Measurements from ENCODE around the gene MVP. TPM values are rescaled to one million over a fixed set of nuclear protein-coding genes. Genes with fewer than 3 reads are reported as not detected.
A peak's percentile ranks its signal among the peaks of the same experiment; 100 is the strongest.

MVP gene
- total RNA-seq, 2 experiments from 2014 or later, result 32.5 to 33.2 TPM

DNA sequence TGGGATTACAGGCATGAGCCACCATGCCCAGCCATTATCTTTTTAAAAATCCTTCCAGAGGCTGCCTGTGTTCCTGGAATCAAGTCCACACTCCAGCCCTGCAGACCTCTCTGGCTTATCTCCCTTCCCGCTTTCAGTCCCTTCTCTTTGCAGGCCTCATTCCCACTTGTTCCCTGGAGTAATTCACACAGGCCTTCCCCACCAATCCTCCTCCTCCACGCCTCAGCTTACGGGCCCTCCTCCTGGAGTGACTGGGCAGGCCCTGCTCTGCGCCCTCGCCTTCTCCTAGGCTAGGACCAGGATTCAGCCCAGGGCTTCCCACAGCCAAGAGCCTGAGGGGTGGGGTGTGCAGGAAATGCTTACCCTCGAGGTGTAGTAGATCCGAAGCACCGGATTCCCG lies 40.0 kb downstream of the MVP start:
- Mint-ChIP-seq H3K27ac (no peak overlapping the region), H3K27me3 (no peaks in the 10 kb centered on the region), H3K9me3 (no peaks in the 10 kb centered on the region), H3K36me3 (ENCODE audit: low read depth) (peaks cover 23% of the 10 kb centered on the region), H3K4me1 (ENCODE audit: low read depth) (peaks cover 18% of the 10 kb centered on the region), H3K4me3 (no peak overlapping the region)
- DNase-seq (no peak), ATAC-seq (no peak)
- ChIA-PET CTCF (interaction anchor here (1.6 to 2.0 kb wide), 2 partner anchors 11 to 41 kb away, joined by 3 to 4 read pairs; no protein-coding TSS in a partner anchor), POLR2A (no interaction called here)
- TF ChIP-seq, protein P1, sequence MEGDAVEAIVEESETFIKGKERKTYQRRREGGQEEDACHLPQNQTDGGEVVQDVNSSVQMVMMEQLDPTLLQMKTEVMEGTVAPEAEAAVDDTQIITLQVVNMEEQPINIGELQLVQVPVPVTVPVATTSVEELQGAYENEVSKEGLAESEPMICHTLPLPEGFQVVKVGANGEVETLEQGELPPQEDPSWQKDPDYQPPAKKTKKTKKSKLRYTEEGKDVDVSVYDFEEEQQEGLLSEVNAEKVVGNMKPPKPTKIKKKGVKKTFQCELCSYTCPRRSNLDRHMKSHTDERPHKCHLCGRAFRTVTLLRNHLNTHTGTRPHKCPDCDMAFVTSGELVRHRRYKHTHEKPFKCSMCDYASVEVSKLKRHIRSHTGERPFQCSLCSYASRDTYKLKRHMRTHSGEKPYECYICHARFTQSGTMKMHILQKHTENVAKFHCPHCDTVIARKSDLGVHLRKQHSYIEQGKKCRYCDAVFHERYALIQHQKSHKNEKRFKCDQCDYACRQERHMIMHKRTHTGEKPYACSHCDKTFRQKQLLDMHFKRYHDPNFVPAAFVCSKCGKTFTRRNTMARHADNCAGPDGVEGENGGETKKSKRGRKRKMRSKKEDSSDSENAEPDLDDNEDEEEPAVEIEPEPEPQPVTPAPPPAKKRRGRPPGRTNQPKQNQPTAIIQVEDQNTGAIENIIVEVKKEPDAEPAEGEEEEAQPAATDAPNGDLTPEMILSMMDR (IDR thresholded peaks at IDR 0.05), result no peak
- intact Hi-C loops (cut with micrococcal nuclease), result no loop called here

DNA sequence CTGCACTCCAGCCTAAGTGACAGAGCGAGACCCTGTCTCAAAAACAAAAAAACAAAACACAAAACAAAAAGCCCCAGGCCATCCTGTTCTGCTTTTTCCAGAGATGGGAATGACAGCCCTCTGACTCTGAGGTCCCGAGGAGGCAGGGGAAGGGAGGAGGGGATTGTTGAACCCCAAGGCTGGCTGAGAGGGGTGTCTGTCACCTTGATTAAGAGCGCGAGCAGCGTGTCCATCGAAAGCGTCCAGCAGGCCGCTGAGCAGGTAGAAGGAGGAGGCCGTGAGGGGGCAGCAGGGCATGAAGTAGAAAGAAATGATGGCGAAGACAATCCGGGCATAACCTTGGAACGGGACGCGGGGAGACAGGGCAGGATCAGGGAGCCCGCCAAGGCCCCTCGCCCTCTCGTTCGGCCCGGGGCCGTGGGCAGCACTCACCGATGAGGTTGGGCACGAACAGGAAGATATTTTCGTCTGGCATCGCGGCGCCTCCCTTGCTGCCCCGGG lies 42.2 kb downstream of the MVP start:
- ATAC-seq, result no peak
- no peaks in the 10 kb centered on the region for H3K9me3 Mint-ChIP-seq
- peak overlapping the region; percentile 88 for H3K4me3 Mint-ChIP-seq
- DNase-seq, result no peak
- TF ChIP-seq, protein P1 (IDR thresholded peaks at IDR 0.05), result no peak
- no peaks in the 10 kb centered on the region for H3K27me3 Mint-ChIP-seq
- H3K27ac Mint-ChIP-seq, result peak overlapping the region; percentile 97
- intact Hi-C loops (cut with micrococcal nuclease), result no loop called here
- POLR2A ChIA-PET, result interaction anchor here (1.1 kb wide), 1 partner anchor 99 kb away, joined by 3 read pairs; the partner anchor contains the start of gene TMEM219
- CTCF ChIA-PET, result interaction anchor here (1.4 to 2.4 kb wide), 3 partner anchors 13 to 61 kb away, joined by 3 to 13 read pairs (median 4); no protein-coding TSS in a partner anchor
- H3K36me3 Mint-ChIP-seq (ENCODE audit: low read depth), result peaks cover 23% of the 10 kb centered on the region
- peaks cover 18% of the 10 kb centered on the region for H3K4me1 Mint-ChIP-seq (ENCODE audit: low read depth)

DNA sequence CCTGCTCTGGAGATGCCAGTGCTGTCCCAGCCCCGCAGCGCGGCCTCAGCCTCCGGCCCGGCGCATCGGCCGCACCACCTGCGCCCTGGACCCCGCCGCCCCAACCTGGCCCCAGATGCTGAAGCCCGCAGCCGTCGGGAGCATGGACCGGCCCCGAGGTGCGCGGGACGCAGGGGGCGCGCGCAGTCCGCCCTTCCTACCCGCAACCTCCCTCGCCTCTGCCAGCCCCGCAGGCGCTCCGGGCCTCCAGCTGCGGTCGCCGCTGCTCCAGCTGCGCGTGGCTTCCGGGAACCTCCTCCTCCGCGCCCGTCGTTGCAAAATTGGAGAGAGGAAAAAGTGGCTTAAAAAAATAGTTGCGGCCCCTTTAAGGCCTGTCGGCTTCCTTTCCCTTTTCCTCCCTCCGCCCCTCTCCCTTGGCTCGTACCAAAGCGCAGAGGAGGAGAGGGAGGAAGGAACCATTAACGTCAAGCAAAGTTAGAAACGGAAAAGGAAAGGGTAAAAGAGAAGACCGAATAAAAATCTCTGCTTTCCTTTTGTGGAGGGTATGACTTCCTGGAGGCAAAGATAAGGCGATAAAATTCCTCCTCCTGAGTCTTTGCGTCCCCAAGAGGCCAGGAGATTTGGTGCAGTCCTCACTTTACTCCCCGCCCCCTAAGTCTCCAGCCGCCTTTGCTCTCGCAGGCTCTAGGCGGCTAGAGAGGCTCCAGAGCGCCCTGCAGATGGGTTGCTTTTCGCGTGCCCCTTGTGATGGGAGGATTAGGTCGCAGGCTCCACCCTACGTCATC lies 42.8 kb downstream of the MVP start, which contains the start of gene CDIPT:
Gene CDIPT (minus strand): TSS at position 343 of the 785 bp plus-strand sequence. CDS start 369 bp downstream, outside the sequence.
- ChIA-PET POLR2A (interaction anchor here (0.6 to 1.7 kb wide), 4 partner anchors 15 to 473 kb away, joined by 3 to 8 read pairs (median 3); partner anchors contain the start of gene TMEM219), CTCF (interaction anchor here (0.7 to 2.4 kb wide), 8 partner anchors 15 to 169 kb away, joined by 3 to 13 read pairs (median 6); partner anchors contain the start of genes PAGR1, TAOK2 and TLCD3B)
- TF ChIP-seq, protein P1 (IDR thresholded peaks at IDR 0.05), result peak; percentile 66
- peaks cover 18% of the 10 kb centered on the region for H3K4me1 Mint-ChIP-seq (ENCODE audit: low read depth)
- H3K27me3 Mint-ChIP-seq, result no peaks in the 10 kb centered on the region
- DNase-seq, result peak; percentile 96
- H3K27ac Mint-ChIP-seq, result peak within 1 kb of the TSS; percentile 97
- intact Hi-C loops (cut with micrococcal nuclease), result no loop called here
- H3K36me3 Mint-ChIP-seq (ENCODE audit: low read depth), result peaks cover 23% of the 10 kb centered on the region
- H3K9me3 Mint-ChIP-seq, result no peaks in the 10 kb centered on the region
- peak within 1 kb of the TSS; percentile 88 for H3K4me3 Mint-ChIP-seq
- ATAC-seq, result peak; percentile 99

GRCh38 chr16:29863669-29863984 lies 43.4 kb downstream of the MVP start:
- ChIA-PET POLR2A (interaction anchor here (0.6 to 1.7 kb wide), 4 partner anchors 16 to 472 kb away, joined by 3 to 8 read pairs (median 3); partner anchors contain the start of gene TMEM219), CTCF (interaction anchor here (0.7 to 2.4 kb wide), 8 partner anchors 15 to 168 kb away, joined by 3 to 13 read pairs (median 6); partner anchors contain the start of genes PAGR1, TAOK2 and TLCD3B)
- intact Hi-C loops (cut with micrococcal nuclease), result no loop called here
- H3K4me1 Mint-ChIP-seq (ENCODE audit: low read depth), result peaks cover 15% of the 10 kb centered on the region
- ATAC-seq (no peak), DNase-seq (no peak)
- peak overlapping the region; percentile 97 for H3K27ac Mint-ChIP-seq
- H3K36me3 Mint-ChIP-seq (ENCODE audit: low read depth), result peaks cover 20% of the 10 kb centered on the region
- peak overlapping the region; percentile 88 for H3K4me3 Mint-ChIP-seq
- H3K27me3 Mint-ChIP-seq, result no peaks in the 10 kb centered on the region
- H3K9me3 Mint-ChIP-seq, result no peaks in the 10 kb centered on the region
- TF ChIP-seq, protein P1 (IDR thresholded peaks at IDR 0.05), result peak; percentile 20
